ENCODE data around the gene THADA.

THADA gene

GRCh38 chr2:43383533-43383932, 212.3 kb downstream of the THADA start:
- DNase-seq: no peak

GRCh38 chr2:43379494-43379893, 216.3 kb downstream of the THADA start:
- DNase-seq: no peak

GRCh38 chr2:43377327-43377726, 218.5 kb downstream of the THADA start:
- no peak for DNase-seq

GRCh38 chr2:43376523-43377198, 219.2 kb downstream of the THADA start:
- DNase-seq: no peak

- no peak for DNase-seq
Measured at GRCh38 chr2:43375746-43376522, 219.9 kb downstream of the THADA start.

- no peak for DNase-seq
Measured at GRCh38 chr2:43372416-43373081, 223.3 kb downstream of the THADA start.

GRCh38 chr2:43370705-43371104, 225.1 kb downstream of the THADA start:
- DNase-seq: no peak

GRCh38 chr2:43370146-43370545, 225.7 kb downstream of the THADA start:
- no peak for DNase-seq

GRCh38 chr2:43368483-43369385, 227.1 kb downstream of the THADA start:
- no peak for DNase-seq

GRCh38 chr2:43367012-43367782, 228.6 kb downstream of the THADA start:
- DNase-seq: no peak

GRCh38 chr2:43363120-43363519, 232.7 kb downstream of the THADA start:
- DNase-seq: no peak

GRCh38 chr2:43361286-43361685, 234.6 kb downstream of the THADA start:
- no peak for DNase-seq

GRCh38 chr2:43360137-43360536, 235.7 kb downstream of the THADA start:
- no peak for DNase-seq

- DNase-seq: no peak
Measured at GRCh38 chr2:43358410-43359201, 237.2 kb downstream of the THADA start.

GRCh38 chr2:43356774-43357173, 239.1 kb downstream of the THADA start:
- no peak for DNase-seq

GRCh38 chr2:43355399-43355798, 240.4 kb downstream of the THADA start:
- DNase-seq: no peak

- no peak for DNase-seq
Measured at GRCh38 chr2:43349904-43350303, 245.9 kb downstream of the THADA start.

GRCh38 chr2:43348908-43349661, 246.8 kb downstream of the THADA start:
- peak; percentile 48 for DNase-seq

- DNase-seq: no peak
Measured at GRCh38 chr2:43347746-43348145, 248.1 kb downstream of the THADA start.
